A673 (cell line): ENCODE data around the gene NLK. TPM values are rescaled to one million over a fixed set of nuclear protein-coding genes. Genes with fewer than 3 reads are reported as not detected.

Experiments
- BruUV-seq: library from RNA; stranded (reverse); fragments of 400-500 nt; replicated peaks from 2 replicates; lab custom pipeline; 2021; lab: Mats Ljungman, UMichigan
- CTCF ChIA-PET: fragments of 300-600 bp; sonication (Branson Sonifier 250); formaldehyde crosslinking; loops from one replicate; lab custom pipeline; 2022; ENCODE audit warnings: antibody characterized with exemption; lab: Charles Lee
- POLR2A ChIA-PET: fragments of 300-600 bp; sonication (Branson Sonifier 250); formaldehyde crosslinking; loops from one replicate; lab custom pipeline; 2022; ENCODE audit warnings: antibody characterized with exemption; ENCODE audit not compliant: low non-redundant PET; lab: Charles Lee
- DNase-seq: peaks from one replicate; pipeline ENCODE4 v3.0.0-alpha.2; 2015; ENCODE audit warnings: low spot score
- H3K27ac ChIP-seq: fragments of 200-600 bp; sonication (generic); 2 replicates; pipeline ENCODE4 v1.5.1; 2016; ENCODE audit warnings: mixed run types, low read depth, mild to moderate bottlenecking, mixed read lengths, antibody characterized with exemption, low read length; ENCODE audit not compliant: poor library complexity, severe bottlenecking
- H3K27me3 ChIP-seq: fragments of 200-600 bp; sonication (generic); replicated peaks from 2 replicates; pipeline ENCODE4 v1.6.1; 2017; ENCODE audit warnings: mixed run types, low read depth, mild to moderate bottlenecking, mixed read lengths, antibody characterized with exemption, low read length; ENCODE audit not compliant: insufficient read depth, poor library complexity
- H3K36me3 ChIP-seq: fragments of 200-600 bp; sonication (generic); 2 replicates; pipeline ENCODE4 v1.6.1; 2016; ENCODE audit warnings: mixed run types, mild to moderate bottlenecking, mixed read lengths, antibody characterized with exemption, low read length; ENCODE audit not compliant: insufficient read depth, poor library complexity, severe bottlenecking
- H3K4me1 ChIP-seq: fragments of 200-600 bp; sonication (generic); 2 replicates; pipeline ENCODE4 v1.6.1; 2017; ENCODE audit warnings: mixed run types, mild to moderate bottlenecking, mixed read lengths, antibody characterized with exemption, low read length; ENCODE audit not compliant: insufficient read depth, poor library complexity, severe bottlenecking
- H3K4me3 ChIP-seq: fragments of 200-600 bp; sonication (generic); 2 replicates; pipeline ENCODE4 v1.5.1; 2016; ENCODE audit warnings: low read depth, mixed run types, mild to moderate bottlenecking, mixed read lengths, low read length; ENCODE audit not compliant: poor library complexity, severe bottlenecking
- H3K9me3 ChIP-seq: fragments of 200-600 bp; sonication (generic); 2 replicates; pipeline ENCODE4 v1.6.1; 2016; ENCODE audit warnings: mixed run types, low read depth, mild to moderate bottlenecking, mixed read lengths, antibody characterized with exemption, low read length; ENCODE audit not compliant: poor library complexity, severe bottlenecking
- CTCF ChIP-seq: fragments of 300-800, 200-600 bp; sonication (generic); conservative IDR thresholded peaks from 2 replicates; pipeline ENCODE4 v1.5.1; 2017; ENCODE audit warnings: low read depth, mild to moderate bottlenecking, antibody characterized with exemption, low read length, moderate library complexity, mixed read lengths
- EZH2 ChIP-seq: fragments of 200-600 bp; sonication (generic); IDR thresholded peaks from 2 replicates; pipeline ENCODE4 v1.6.1; 2017; ENCODE audit warnings: borderline replicate concordance, low read depth, mild to moderate bottlenecking, mixed read lengths, antibody characterized with exemption, low read length; ENCODE audit not compliant: poor library complexity, severe bottlenecking
- intact Hi-C: fragments of 100-400 bp; cut with micrococcal nuclease; formaldehyde crosslinking; loops from one replicate; pipeline ENCODE4 v1.10.0; 2022; ENCODE audit not compliant: unreplicated experiment
- total RNA-seq: library from RNA; stranded (reverse); gene quantifications from 2 replicates; pipeline ENCODE4 v1.2.3, GENCODE V29; 2021

NLK gene
- total RNA-seq, 1 experiment from 2014 or later = 23.8 TPM

DNA sequence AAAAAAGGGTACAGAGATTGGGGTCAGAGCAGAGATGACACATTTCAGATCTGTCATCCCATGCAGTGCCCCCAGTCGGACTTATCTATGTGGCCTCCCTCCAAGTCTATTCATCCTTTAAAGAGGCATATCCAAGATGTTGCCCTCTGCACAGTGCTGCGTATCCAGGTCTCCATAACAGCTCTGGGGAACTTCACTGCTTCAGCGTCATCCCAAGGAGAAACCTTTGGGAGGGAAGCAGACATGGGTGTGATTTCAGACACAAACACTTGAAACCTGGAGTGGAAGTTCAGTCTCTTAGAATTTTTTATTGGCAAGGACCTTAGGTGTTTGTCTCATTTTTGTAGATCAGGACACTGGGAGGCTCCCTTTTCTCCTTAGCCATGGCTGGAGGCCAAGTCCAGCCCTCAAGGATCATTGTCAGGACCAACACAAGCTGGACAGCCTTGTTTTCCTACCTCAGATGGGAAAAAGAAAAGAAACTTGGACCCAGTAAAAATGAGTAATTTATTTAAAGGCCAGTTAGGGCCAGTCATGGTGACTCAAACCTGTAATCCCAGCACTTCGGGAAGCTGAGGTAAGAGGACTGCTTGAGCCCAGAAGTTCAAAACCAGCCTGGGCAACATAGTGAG lies 23.9 kb upstream of the NLK start:
- H3K4me3 ChIP-seq = no peak overlapping the region
- TF ChIP-seq EZH2 (no peak), CTCF (no peak)
- intact Hi-C loops = no loop called here
- no peaks in the 10 kb centered on the region for H3K9me3 ChIP-seq
- BruUV-seq = no TSS peak
- POLR2A ChIA-PET = no interaction called here
- no peaks in the 10 kb centered on the region for H3K27me3 ChIP-seq
- no peaks in the 10 kb centered on the region for H3K4me1 ChIP-seq
- H3K27ac ChIP-seq = no peak overlapping the region
- H3K36me3 ChIP-seq = no peaks in the 10 kb centered on the region
- CTCF ChIA-PET = no interaction called here
- DNase-seq = no peak

- Histone ChIP-seq H3K36me3 (no peaks in the 10 kb centered on the region), H3K9me3 (no peaks in the 10 kb centered on the region), H3K27ac (no peak overlapping the region), H3K4me3 (no peak overlapping the region), H3K27me3 (no peaks in the 10 kb centered on the region), H3K4me1 (no peaks in the 10 kb centered on the region)
- intact Hi-C loops = no loop called here
- TF ChIP-seq EZH2 = no peak
- no peak for TF ChIP-seq CTCF
- POLR2A ChIA-PET = no interaction called here
- no peak for DNase-seq
- BruUV-seq = no TSS peak
- CTCF ChIA-PET = interaction anchor here (0.6 kb wide), 1 partner anchor 67 kb away, joined by 6 read pairs; no protein-coding TSS in a partner anchor
Measured at GRCh38 chr17:28020515-28020914, 22.0 kb upstream of the NLK start.

GRCh38 chr17:28029044-28029443 lies 13.4 kb upstream of the NLK start:
- no TSS peak for BruUV-seq
- CTCF ChIA-PET = no interaction called here
- no peak overlapping the region for H3K27ac ChIP-seq
- POLR2A ChIA-PET = no interaction called here
- peaks cover 14% of the 10 kb centered on the region for H3K4me1 ChIP-seq
- DNase-seq = no peak
- no peaks in the 10 kb centered on the region for H3K27me3 ChIP-seq
- intact Hi-C loops = no loop called here
- TF ChIP-seq EZH2 (no peak), CTCF (no peak)
- H3K36me3 ChIP-seq = no peaks in the 10 kb centered on the region
- H3K9me3 ChIP-seq = no peaks in the 10 kb centered on the region
- H3K4me3 ChIP-seq = no peak overlapping the region
